ENCODE data around the gene CADM1.

Gene CADM1

GRCh38 chr11:115389790-115390189 lies 114.4 kb downstream of the CADM1 start:
- H3K36me3 ChIP-seq (ENCODE audit: insufficient read depth) = no peaks in the 10 kb centered on the region
- H3K4me1 ChIP-seq (ENCODE audit: low read depth, poor library complexity, severe bottlenecking) = peaks cover 55% of the 10 kb centered on the region
- H3K27ac ChIP-seq = no peak overlapping the region
- H3K4me2 ChIP-seq = peak overlapping the region; percentile 27; the same call in 1 of the 2 replicates
- 0 out of 2 replicates have a peak, but pooled peaks cover 4% of the 10 kb centered on the region for H4K20me1 ChIP-seq (ENCODE audit: insufficient read depth)
- H3K4me3 ChIP-seq (IDR thresholded peaks at IDR 0.05; ENCODE audit: insufficient read depth, low read depth, low read length) = no peak overlapping the region
- no peaks in the 10 kb centered on the region for H3K27me3 ChIP-seq (ENCODE audit: insufficient read depth, low read depth)
- H3K79me2 ChIP-seq (ENCODE audit: insufficient read depth, low read depth) = peaks cover 7% of the 10 kb centered on the region; the same call in 1 of the 2 replicates
- H3K9ac ChIP-seq = no peak overlapping the region
- H2AFZ ChIP-seq (ENCODE audit: low read depth) = no peak overlapping the region
- TF ChIP-seq CTCF (conservative IDR thresholded peaks at IDR 0.05; ENCODE audit: low read depth, low read length) = no peak

GRCh38 chr11:115385226-115385625 lies 119.0 kb downstream of the CADM1 start:
- no peaks in the 10 kb centered on the region for H3K36me3 ChIP-seq (ENCODE audit: insufficient read depth)
- no peaks in the 10 kb centered on the region for H3K27me3 ChIP-seq (ENCODE audit: insufficient read depth, low read depth)
- H3K27ac ChIP-seq = no peak overlapping the region
- no peak overlapping the region for H3K4me3 ChIP-seq (IDR thresholded peaks at IDR 0.05; ENCODE audit: insufficient read depth, low read depth, low read length)
- H3K9ac ChIP-seq = no peak overlapping the region
- TF ChIP-seq CTCF (conservative IDR thresholded peaks at IDR 0.05; ENCODE audit: low read depth, low read length) = no peak
- H3K79me2 ChIP-seq (ENCODE audit: insufficient read depth, low read depth) = no peaks in the 10 kb centered on the region; the same call in 1 of the 2 replicates
- H4K20me1 ChIP-seq (ENCODE audit: insufficient read depth) = 0 out of 2 replicates have a peak, but pooled peaks cover 4% of the 10 kb centered on the region
- no peak overlapping the region for H2AFZ ChIP-seq (ENCODE audit: low read depth)
- H3K4me1 ChIP-seq (ENCODE audit: low read depth, poor library complexity, severe bottlenecking) = peaks cover 30% of the 10 kb centered on the region
- H3K4me2 ChIP-seq = no peak overlapping the region

GRCh38 chr11:115384236-115384635 lies 120.0 kb downstream of the CADM1 start:
- Histone ChIP-seq H3K79me2 (ENCODE audit: insufficient read depth, low read depth) (no peaks in the 10 kb centered on the region; the same call in 1 of the 2 replicates), H4K20me1 (ENCODE audit: insufficient read depth) (0 out of 2 replicates have a peak, but pooled peaks cover 4% of the 10 kb centered on the region), H3K9ac (no peak overlapping the region), H2AFZ (ENCODE audit: low read depth) (no peak overlapping the region), H3K4me3 (IDR thresholded peaks at IDR 0.05; ENCODE audit: insufficient read depth, low read depth, low read length) (no peak overlapping the region), H3K4me2 (no peak overlapping the region; the same call in 1 of the 2 replicates), H3K36me3 (ENCODE audit: insufficient read depth) (no peaks in the 10 kb centered on the region), H3K4me1 (ENCODE audit: low read depth, poor library complexity, severe bottlenecking) (peaks cover 25% of the 10 kb centered on the region), H3K27ac (no peak overlapping the region), H3K27me3 (ENCODE audit: insufficient read depth, low read depth) (no peaks in the 10 kb centered on the region)
- no peak for TF ChIP-seq CTCF (conservative IDR thresholded peaks at IDR 0.05; ENCODE audit: low read depth, low read length)

GRCh38 chr11:115383431-115383830 lies 120.8 kb downstream of the CADM1 start:
- no peak overlapping the region for H3K4me2 ChIP-seq
- no peak overlapping the region for H3K9ac ChIP-seq
- H3K4me1 ChIP-seq (ENCODE audit: low read depth, poor library complexity, severe bottlenecking) = peaks cover 27% of the 10 kb centered on the region
- no peaks in the 10 kb centered on the region for H3K27me3 ChIP-seq (ENCODE audit: insufficient read depth, low read depth)
- no peak overlapping the region for H3K4me3 ChIP-seq (IDR thresholded peaks at IDR 0.05; ENCODE audit: insufficient read depth, low read depth, low read length)
- H2AFZ ChIP-seq (ENCODE audit: low read depth) = no peak overlapping the region
- H4K20me1 ChIP-seq (ENCODE audit: insufficient read depth) = 0 out of 2 replicates have a peak, but pooled peaks cover 4% of the 10 kb centered on the region
- no peaks in the 10 kb centered on the region; the same call in 1 of the 2 replicates for H3K79me2 ChIP-seq (ENCODE audit: insufficient read depth, low read depth)
- H3K36me3 ChIP-seq (ENCODE audit: insufficient read depth) = no peaks in the 10 kb centered on the region
- no peak for TF ChIP-seq CTCF (conservative IDR thresholded peaks at IDR 0.05; ENCODE audit: low read depth, low read length)
- no peak overlapping the region for H3K27ac ChIP-seq
